H9 (cell line): Measurements from ENCODE around the gene PRPF8. TPM values are rescaled to one million over a fixed set of nuclear protein-coding genes. Genes with fewer than 3 reads are reported as not detected.

Source experiments
- DNase-seq: peaks from one replicate; pipeline ENCODE4 v3.0.0-alpha.2; 2017
- H2AFZ ChIP-seq: one replicate; pipeline ENCODE4 v1.6.1; 2013; ENCODE audit warnings: mild to moderate bottlenecking, low read length, control low read depth, moderate library complexity
- H2AK5ac ChIP-seq: 2 replicates; pipeline ENCODE4 v1.6.1; 2013; ENCODE audit warnings: low read length, control low read depth, mixed read lengths; ENCODE audit not compliant: insufficient read length
- H2BK120ac ChIP-seq: one replicate; pipeline ENCODE4 v1.6.1; 2013; ENCODE audit warnings: low read depth, mild to moderate bottlenecking, low read length, control low read depth, inconsistent platforms; ENCODE audit not compliant: poor library complexity, severe bottlenecking
- H2BK12ac ChIP-seq: 2 replicates; pipeline ENCODE4 v1.6.1; 2013; ENCODE audit warnings: low read length, control low read depth, mixed read lengths, low read depth; ENCODE audit not compliant: insufficient read length
- H2BK15ac ChIP-seq: 2 replicates; pipeline ENCODE4 v1.6.1; 2013; ENCODE audit warnings: low read depth, low read length, control low read depth
- H2BK20ac ChIP-seq: one replicate; pipeline ENCODE4 v1.6.1; 2013; ENCODE audit warnings: low read depth, mild to moderate bottlenecking, low read length, control low read depth, inconsistent platforms; ENCODE audit not compliant: poor library complexity, severe bottlenecking
- H2BK5ac ChIP-seq: 2 replicates; pipeline ENCODE4 v1.6.1; 2013; ENCODE audit warnings: low read length, control low read depth, mixed read lengths; ENCODE audit not compliant: insufficient read length
- H3K14ac ChIP-seq: 2 replicates; pipeline ENCODE4 v1.6.1; 2013; ENCODE audit warnings: low read length, control low read depth; ENCODE audit not compliant: insufficient read depth
- H3K18ac ChIP-seq: 2 replicates; pipeline ENCODE4 v1.6.1; 2013; ENCODE audit warnings: low read depth, mild to moderate bottlenecking, mixed read lengths, low read length, control low read depth; ENCODE audit not compliant: insufficient read length
- H3K23ac ChIP-seq: 2 replicates; pipeline ENCODE4 v1.6.1; 2013; ENCODE audit warnings: low read length, control low read depth, mixed read lengths, low read depth; ENCODE audit not compliant: insufficient read length
- H3K23me2 ChIP-seq: 2 replicates; pipeline ENCODE4 v1.6.1; 2013; ENCODE audit warnings: low read depth, mild to moderate bottlenecking, mixed read lengths, low read length, control low read depth; ENCODE audit not compliant: insufficient read length, poor library complexity, severe bottlenecking
- H3K27ac ChIP-seq: 2 replicates; pipeline ENCODE4 v1.5.1; 2013; ENCODE audit warnings: low read length, control low read depth, mixed read lengths, low read depth; ENCODE audit not compliant: insufficient read length
- H3K27me3 ChIP-seq: 2 replicates; pipeline ENCODE4 v1.6.1; 2013; ENCODE audit warnings: low read length, control low read depth, inconsistent platforms; ENCODE audit not compliant: insufficient read depth
- H3K4ac ChIP-seq: 2 replicates; pipeline ENCODE4 v1.6.1; 2013; ENCODE audit warnings: low read depth, mild to moderate bottlenecking, control low read depth, inconsistent platforms, low read length, moderate library complexity
- H3K4me1 ChIP-seq: 2 replicates; pipeline ENCODE4 v1.6.1; 2013; ENCODE audit warnings: low read length, control low read depth, inconsistent platforms; ENCODE audit not compliant: insufficient read depth
- H3K4me2 ChIP-seq: 2 replicates; pipeline ENCODE4 v1.6.1; 2013; ENCODE audit warnings: low read length, control low read depth, mixed read lengths; ENCODE audit not compliant: insufficient read length, insufficient read depth
- H3K56ac ChIP-seq: 2 replicates; pipeline ENCODE4 v1.6.1; 2013; ENCODE audit warnings: low read depth, mild to moderate bottlenecking, mixed read lengths, low read length, control low read depth; ENCODE audit not compliant: insufficient read length
- H3K79me1 ChIP-seq: 2 replicates; pipeline ENCODE4 v1.6.1; 2013; ENCODE audit warnings: low read depth, mild to moderate bottlenecking, moderate library complexity, low read length, control low read depth, inconsistent platforms; ENCODE audit not compliant: insufficient read depth, poor library complexity, severe bottlenecking
- H3K79me2 ChIP-seq: 2 replicates; pipeline ENCODE4 v1.6.1; 2013; ENCODE audit warnings: low read length, control low read depth, inconsistent platforms; ENCODE audit not compliant: insufficient read depth
- H3K9ac ChIP-seq: 2 replicates; pipeline ENCODE4 v1.6.1; 2013; ENCODE audit warnings: low read length, control low read depth, mixed read lengths; ENCODE audit not compliant: insufficient read length; ENCODE audit errors: extremely low read depth
- H3K9me3 ChIP-seq: one replicate; pipeline ENCODE4 v1.6.1; 2013; ENCODE audit warnings: low read depth, low read length, inconsistent platforms; ENCODE audit not compliant: control insufficient read depth
- H3T11ph ChIP-seq: one replicate; pipeline ENCODE4 v1.6.1; 2013; ENCODE audit warnings: mild to moderate bottlenecking, low read length, control low read depth, inconsistent platforms
- H4K20me1 ChIP-seq: one replicate; pipeline ENCODE4 v1.6.1; 2013; ENCODE audit not compliant: control insufficient read depth, insufficient read length, insufficient read depth
- H4K5ac ChIP-seq: 2 replicates; pipeline ENCODE4 v1.6.1; 2013; ENCODE audit warnings: low read depth, mild to moderate bottlenecking, mixed read lengths, low read length, control low read depth; ENCODE audit not compliant: insufficient read length
- H4K8ac ChIP-seq: replicated peaks from 2 replicates; pipeline ENCODE4 v1.6.1; 2013; ENCODE audit warnings: low read length, control low read depth, mixed read lengths, low read depth; ENCODE audit not compliant: insufficient read length
- H4K91ac ChIP-seq: 2 replicates; pipeline ENCODE4 v1.6.1; 2013; ENCODE audit warnings: low read depth, mild to moderate bottlenecking, moderate library complexity, mixed read lengths, low read length, control low read depth; ENCODE audit not compliant: insufficient read length
- H3K27ac Mint-ChIP-seq, 3 experiments: 2 replicates in 2 of 3; 3 replicates in 1 of 3; pipeline ENCODE4 v1.8.0; 2020 to 2021; ENCODE audit warnings: mixed read lengths in 3 of 3, mild to moderate bottlenecking in 1 of 3, moderate library complexity in 1 of 3
- H3K27me3 Mint-ChIP-seq: 2 replicates; pipeline ENCODE4 v1.8.0; 2021; ENCODE audit warnings: low read depth, mild to moderate bottlenecking, moderate library complexity, mixed read lengths
- H3K36me3 Mint-ChIP-seq, 3 experiments: 2 replicates in 2 of 3; 3 replicates in 1 of 3; pipeline ENCODE4 v1.8.0; 2020 to 2021; ENCODE audit warnings: low read depth in 3 of 3, mixed read lengths in 3 of 3; ENCODE audit not compliant: insufficient read depth in 1 of 3
- H3K4me1 Mint-ChIP-seq, 2 experiments: 2 replicates each; pipeline ENCODE4 v1.8.0; 2020; ENCODE audit warnings: mixed read lengths in 2 of 2
- H3K4me3 Mint-ChIP-seq, 2 experiments: 2 replicates in 1 of 2; 3 replicates in 1 of 2; pipeline ENCODE4 v1.8.0; 2020 to 2021; ENCODE audit warnings: mild to moderate bottlenecking in 2 of 2, mixed read lengths in 2 of 2, moderate library complexity in 1 of 2
- H3K9me3 Mint-ChIP-seq, 2 experiments: 2 replicates in 1 of 2; 3 replicates in 1 of 2; pipeline ENCODE4 v1.8.0; 2020; ENCODE audit warnings: mild to moderate bottlenecking in 2 of 2, mixed read lengths in 2 of 2, moderate library complexity in 1 of 2
- WGBS: extraction: QIAGEN DNeasy Blood & Tissue Kit; methylation state at CpG from one replicate; pipeline ENCODE4 v1.1.7; 2013; ENCODE audit warnings: missing lambda C conversion rate, low lambda C conversion rate, mixed read lengths; ENCODE audit not compliant: insufficient read length; ENCODE audit errors: extremely low coverage; 5-methylcytosine and 5-hydroxymethylcytosine counted together
- total RNA-seq: library from RNA; stranded (reverse); gene quantifications from 2 replicates; pipeline ENCODE4 v1.2.1, GENCODE V29; 2021
- TF ChIP-seq, protein P1 (sequence below): fragments of 200-600 bp; sonication (generic); conservative IDR thresholded peaks from 3 replicates; pipeline ENCODE4 v1.8.0; 2021; ENCODE audit warnings: antibody characterized with exemption, mild to moderate bottlenecking

PRPF8 gene
- total RNA-seq, 1 experiment from 2014 or later = 408 TPM

DNA sequence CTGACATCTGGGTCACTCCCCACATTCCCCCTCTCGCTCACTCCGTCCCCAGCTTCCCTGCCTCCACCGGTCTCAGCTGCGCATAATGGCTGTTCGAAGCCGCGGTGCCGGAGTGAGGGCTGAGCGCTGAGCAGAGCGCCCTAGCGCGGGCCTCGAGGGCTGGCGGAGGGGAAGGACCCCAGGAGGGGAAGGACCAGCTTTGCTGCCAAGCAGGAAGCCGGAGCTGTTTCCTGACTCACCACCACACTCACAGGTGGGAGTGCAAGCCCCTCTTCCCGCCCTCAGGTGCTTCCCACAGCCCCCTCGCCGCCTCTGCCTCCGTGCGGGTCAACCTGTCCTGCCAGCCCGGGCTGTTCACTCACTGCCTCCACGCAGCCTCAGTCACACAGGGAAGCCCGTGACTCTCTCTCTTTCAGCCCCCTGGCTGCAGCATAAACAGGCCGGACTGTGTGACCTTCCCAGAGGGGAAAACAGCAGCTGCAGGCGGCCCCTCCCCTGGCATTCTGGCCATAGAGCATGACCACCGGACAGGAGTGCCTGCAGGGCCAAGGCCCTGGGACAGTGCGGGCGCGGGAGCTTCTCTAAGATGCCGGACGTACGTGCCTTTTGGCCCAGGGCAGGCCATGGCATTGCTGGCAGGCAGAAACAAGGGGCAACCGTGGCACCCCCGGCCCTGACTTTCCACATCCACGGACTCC, 79.7 kb downstream of the PRPF8 start:
- H4K91ac ChIP-seq = no peak overlapping the region
- no peak overlapping the region for H2AFZ ChIP-seq
- H3K79me1 ChIP-seq = no peaks in the 10 kb centered on the region
- H3K27me3 Mint-ChIP-seq = no peaks in the 10 kb centered on the region
- peaks cover 10 to 15% (median 13%) of the 10 kb centered on the region in 3 experiments for H3K36me3 Mint-ChIP-seq
- DNase-seq = peak; percentile 65
- no peak overlapping the region for H3T11ph ChIP-seq
- H3K14ac ChIP-seq = no peak overlapping the region; the same call in 1 of the 2 replicates
- no peaks in the 10 kb centered on the region for H3K27me3 ChIP-seq
- H3K9ac ChIP-seq = no peak overlapping the region
- no CpG with 5 or more reads among the region's 35 CpGs for WGBS
- no peak overlapping the region for H3K18ac ChIP-seq
- TF ChIP-seq, protein P1, sequence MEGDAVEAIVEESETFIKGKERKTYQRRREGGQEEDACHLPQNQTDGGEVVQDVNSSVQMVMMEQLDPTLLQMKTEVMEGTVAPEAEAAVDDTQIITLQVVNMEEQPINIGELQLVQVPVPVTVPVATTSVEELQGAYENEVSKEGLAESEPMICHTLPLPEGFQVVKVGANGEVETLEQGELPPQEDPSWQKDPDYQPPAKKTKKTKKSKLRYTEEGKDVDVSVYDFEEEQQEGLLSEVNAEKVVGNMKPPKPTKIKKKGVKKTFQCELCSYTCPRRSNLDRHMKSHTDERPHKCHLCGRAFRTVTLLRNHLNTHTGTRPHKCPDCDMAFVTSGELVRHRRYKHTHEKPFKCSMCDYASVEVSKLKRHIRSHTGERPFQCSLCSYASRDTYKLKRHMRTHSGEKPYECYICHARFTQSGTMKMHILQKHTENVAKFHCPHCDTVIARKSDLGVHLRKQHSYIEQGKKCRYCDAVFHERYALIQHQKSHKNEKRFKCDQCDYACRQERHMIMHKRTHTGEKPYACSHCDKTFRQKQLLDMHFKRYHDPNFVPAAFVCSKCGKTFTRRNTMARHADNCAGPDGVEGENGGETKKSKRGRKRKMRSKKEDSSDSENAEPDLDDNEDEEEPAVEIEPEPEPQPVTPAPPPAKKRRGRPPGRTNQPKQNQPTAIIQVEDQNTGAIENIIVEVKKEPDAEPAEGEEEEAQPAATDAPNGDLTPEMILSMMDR = no peak
- no peak overlapping the region for H4K5ac ChIP-seq
- H3K9me3 Mint-ChIP-seq = peaks cover 8 to 9% of the 10 kb centered on the region in 2 experiments
- H3K4me1 ChIP-seq = peaks cover 5% of the 10 kb centered on the region; the same call in 1 of the 2 replicates
- H2AK5ac ChIP-seq = no peak overlapping the region
- no peaks in the 10 kb centered on the region for H3K23me2 ChIP-seq
- no peak overlapping the region for H2BK15ac ChIP-seq
- H2BK120ac ChIP-seq = no peak overlapping the region
- no peak overlapping the region for H3K23ac ChIP-seq
- peak overlapping the region in 2 of 3 experiments; percentile 44 to 75; a peak in 3 of 7 replicates for H3K27ac Mint-ChIP-seq
- H3K4me1 Mint-ChIP-seq = peaks cover 5 to 12% of the 10 kb centered on the region in 2 experiments
- H3K4me2 ChIP-seq = no peak overlapping the region
- no peak overlapping the region for H2BK5ac ChIP-seq
- no peak overlapping the region for H2BK12ac ChIP-seq
- H3K9me3 ChIP-seq = no peaks in the 10 kb centered on the region
- no peaks in the 10 kb centered on the region for H3K79me2 ChIP-seq
- no peak overlapping the region for H2BK20ac ChIP-seq
- H3K4ac ChIP-seq = no peak overlapping the region
- no peak overlapping the region for H4K8ac ChIP-seq
- H3K4me3 Mint-ChIP-seq = peak overlapping the region in 1 of 2 experiments; percentile 65; a peak in 3 of 5 replicates
- no peaks in the 10 kb centered on the region for H4K20me1 ChIP-seq
- H3K27ac ChIP-seq = no peak overlapping the region
- H3K56ac ChIP-seq = no peak overlapping the region
